ENCODE results near the gene CLEC19A. TPM values are rescaled to one million over a fixed set of nuclear protein-coding genes. Genes with fewer than 3 reads are reported as not detected.

Gene CLEC19A
- total RNA-seq, 4 donors from 2014 or later: not detected

- TF ChIP-seq, protein P1, sequence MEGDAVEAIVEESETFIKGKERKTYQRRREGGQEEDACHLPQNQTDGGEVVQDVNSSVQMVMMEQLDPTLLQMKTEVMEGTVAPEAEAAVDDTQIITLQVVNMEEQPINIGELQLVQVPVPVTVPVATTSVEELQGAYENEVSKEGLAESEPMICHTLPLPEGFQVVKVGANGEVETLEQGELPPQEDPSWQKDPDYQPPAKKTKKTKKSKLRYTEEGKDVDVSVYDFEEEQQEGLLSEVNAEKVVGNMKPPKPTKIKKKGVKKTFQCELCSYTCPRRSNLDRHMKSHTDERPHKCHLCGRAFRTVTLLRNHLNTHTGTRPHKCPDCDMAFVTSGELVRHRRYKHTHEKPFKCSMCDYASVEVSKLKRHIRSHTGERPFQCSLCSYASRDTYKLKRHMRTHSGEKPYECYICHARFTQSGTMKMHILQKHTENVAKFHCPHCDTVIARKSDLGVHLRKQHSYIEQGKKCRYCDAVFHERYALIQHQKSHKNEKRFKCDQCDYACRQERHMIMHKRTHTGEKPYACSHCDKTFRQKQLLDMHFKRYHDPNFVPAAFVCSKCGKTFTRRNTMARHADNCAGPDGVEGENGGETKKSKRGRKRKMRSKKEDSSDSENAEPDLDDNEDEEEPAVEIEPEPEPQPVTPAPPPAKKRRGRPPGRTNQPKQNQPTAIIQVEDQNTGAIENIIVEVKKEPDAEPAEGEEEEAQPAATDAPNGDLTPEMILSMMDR (IDR thresholded peaks at IDR 0.05; ENCODE audit: low read depth): no peak
Measured at GRCh38 chr16:19266774-19267173, 18.8 kb upstream of the CLEC19A start.

- TF ChIP-seq, protein P1 (IDR thresholded peaks at IDR 0.05; ENCODE audit: low read depth): no peak
Measured at GRCh38 chr16:19269098-19269497, 16.4 kb upstream of the CLEC19A start.

DNA sequence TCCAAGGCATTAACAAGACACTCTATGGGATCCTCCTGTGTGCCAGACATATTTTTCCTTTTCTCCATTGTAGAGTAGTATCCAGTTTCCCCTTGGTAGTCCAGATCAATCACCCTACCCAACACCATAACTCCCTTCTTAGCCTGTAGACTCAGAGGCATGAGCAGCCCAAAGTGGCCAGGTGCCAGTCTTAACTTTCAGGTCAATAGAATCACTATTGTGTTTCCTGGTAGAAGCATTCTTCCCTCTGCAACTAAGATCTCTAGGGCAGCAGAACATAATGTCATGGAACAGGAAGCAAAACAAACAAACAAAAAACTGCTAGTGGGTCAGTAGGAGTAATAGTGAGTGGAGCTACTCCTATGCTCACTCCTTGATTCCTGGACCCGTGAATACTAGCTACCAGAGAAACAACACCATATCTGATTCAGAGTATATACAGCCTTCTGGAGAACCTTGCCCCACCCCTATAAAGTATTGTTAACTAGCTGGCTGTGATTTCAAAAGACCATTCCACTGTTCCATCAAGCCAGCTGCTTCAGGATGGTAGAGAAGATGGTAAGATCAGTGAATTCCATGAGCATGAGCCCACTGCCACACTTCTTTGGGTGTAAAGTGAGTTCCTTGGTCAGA is 11.2 kb upstream of the CLEC19A start:
- TF ChIP-seq, protein P1 (IDR thresholded peaks at IDR 0.05; ENCODE audit: low read depth): no peak

- TF ChIP-seq, protein P1 (IDR thresholded peaks at IDR 0.05; ENCODE audit: low read depth): no peak
Measured at GRCh38 chr16:19278403-19278802, 7.1 kb upstream of the CLEC19A start.

DNA sequence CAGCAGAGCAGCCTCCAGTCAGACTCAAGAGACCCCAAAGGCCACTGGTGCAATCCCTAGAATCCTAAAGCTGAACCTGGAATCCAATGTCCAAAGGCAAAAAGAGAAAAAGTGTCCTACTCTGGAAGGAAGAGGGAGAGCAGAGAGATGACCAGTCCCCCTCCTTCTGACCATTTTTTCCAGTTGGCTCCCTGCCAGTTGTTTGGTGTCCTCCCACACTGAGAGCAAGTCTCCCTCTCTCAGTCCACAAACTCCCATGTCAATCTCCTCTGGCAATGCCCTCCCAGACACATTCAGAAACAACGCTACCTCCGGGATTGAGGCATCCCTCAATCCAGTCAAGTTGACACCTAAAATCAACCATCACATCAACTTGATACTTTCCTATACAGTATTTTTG is 4.3 kb upstream of the CLEC19A start:
- TF ChIP-seq, protein P1 (IDR thresholded peaks at IDR 0.05; ENCODE audit: low read depth): no peak

- TF ChIP-seq, protein P1 (IDR thresholded peaks at IDR 0.05; ENCODE audit: low read depth): no peak
Measured at GRCh38 chr16:19282101-19282500, 3.4 kb upstream of the CLEC19A start.

DNA sequence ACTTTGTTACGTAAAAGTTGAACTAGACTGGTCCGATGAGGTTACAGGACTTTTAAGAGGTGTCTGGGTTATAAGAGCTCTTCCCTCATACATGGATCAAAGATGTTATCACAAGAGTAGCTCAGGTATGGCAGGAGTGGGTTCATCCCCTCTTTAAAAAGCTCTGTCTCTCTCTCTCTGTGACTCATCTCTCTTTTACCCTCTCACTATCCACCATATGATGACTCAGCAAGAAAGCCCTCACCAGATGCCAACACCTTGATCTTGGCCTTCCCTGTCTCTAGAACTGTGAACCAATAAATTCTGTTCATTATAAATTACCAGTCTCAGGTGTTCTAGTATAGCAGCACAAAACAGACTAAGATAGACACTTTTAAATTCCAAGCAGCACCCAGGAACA is 1.9 kb upstream of the CLEC19A start:
- TF ChIP-seq, protein P1 (IDR thresholded peaks at IDR 0.05; ENCODE audit: low read depth): no peak
